HCT116 (cell line): Measurements from ENCODE around the gene USP30. TPM values are rescaled to one million over a fixed set of nuclear protein-coding genes. Genes with fewer than 3 reads are reported as not detected.

ENCODE experiments used
- ATAC-seq: fragments of 200-7000 bp; cut with Tn5 transposase; 2 replicates; pipeline ENCODE4 v1.9.1; 2020; ENCODE audit warnings: mild to moderate bottlenecking, moderate library complexity
- BruUV-seq: library from RNA; stranded (reverse); fragments of 400-500 nt; replicated peaks from 2 replicates; lab custom pipeline; 2021; lab: Mats Ljungman, UMichigan
- CTCF ChIA-PET: fragments of 300-600 bp; sonication (Branson Sonifier 250); formaldehyde crosslinking; loops from one replicate; lab custom pipeline; 2021; ENCODE audit warnings: antibody characterized with exemption; lab: Charles Lee
- POLR2A ChIA-PET: fragments of 300-600, 350-600 bp; sonication (Branson Sonifier 250); formaldehyde crosslinking; loops from one replicate; lab custom pipeline; 2021; ENCODE audit warnings: antibody characterized with exemption; lab: Charles Lee
- RAD21 ChIA-PET, 2 experiments: fragments of 300-600 bp; sonication (Branson Sonifier 250); formaldehyde crosslinking; loops; one replicate each; lab custom pipeline; 2023; ENCODE audit warnings: low total read pairs in 2 of 2; ENCODE audit not compliant: uncharacterized antibody in 2 of 2, unreplicated experiment in 2 of 2, low non-redundant PET in 1 of 2; lab: Charles Lee
- DNase-seq: peaks from one replicate; pipeline ENCODE4 v3.0.0-alpha.2; 2010; ENCODE audit warnings: low read depth, low spot score
- H2AFZ ChIP-seq: fragments of 200-600 bp; shearing (Covaris generic), sonication (generic); 2 replicates; pipeline ENCODE4 v1.6.1; 2017; ENCODE audit warnings: low read depth, mixed run types, mixed read lengths, antibody characterized with exemption, low read length; ENCODE audit not compliant: poor library complexity, severe bottlenecking
- H3K27ac ChIP-seq: 2 replicates; pipeline ENCODE4 v1.5.1; 2012; ENCODE audit warnings: low read depth, low read length
- H3K27me3 ChIP-seq: fragments of 200-600 bp; sonication (generic); 2 replicates; pipeline ENCODE4 v1.6.1; 2016; ENCODE audit warnings: mixed run types, low read length, mixed read lengths; ENCODE audit not compliant: insufficient read depth
- H3K36me3 ChIP-seq, 2 experiments: fragments of 200-500 bp in 1 of 2; fragments of 200-600 bp in 1 of 2; sonication (Bioruptor generic) in 1 of 2; sonication (generic) in 1 of 2; 2 replicates each; pipeline versions ENCODE4 v1.5.1 to v1.6.1; 2014 to 2016; ENCODE audit warnings: low read length in 2 of 2, inconsistent platforms in 1 of 2, mixed read lengths in 1 of 2, mixed run types in 1 of 2; ENCODE audit not compliant: insufficient read depth in 2 of 2, control insufficient read depth in 1 of 2
- H3K4me1 ChIP-seq, 2 experiments: fragments of 200-600 bp in 1 of 2; sonication (generic) in 1 of 2; 2 replicates each; pipeline versions ENCODE4 v1.5.1 to v1.6.1; 2012 to 2017; ENCODE audit warnings: low read length in 2 of 2, inconsistent platforms in 1 of 2, mild to moderate bottlenecking in 1 of 2, mixed read lengths in 1 of 2, mixed run types in 1 of 2, moderate library complexity in 1 of 2; ENCODE audit not compliant: insufficient read depth in 2 of 2, control insufficient read depth in 1 of 2
- H3K4me2 ChIP-seq: fragments of 200-600 bp; sonication (generic); 2 replicates; pipeline ENCODE4 v1.6.1; 2017; ENCODE audit warnings: mixed run types, low read length, mixed read lengths
- H3K4me3 ChIP-seq, 2 experiments: fragments of 200-600 bp in 1 of 2; sonication (generic) in 1 of 2; replicated peaks in 1 of 2; 2 replicates each; pipeline ENCODE4 v1.5.1; 2011 to 2016; ENCODE audit warnings: low read length in 2 of 2, control low read depth in 1 of 2, low read depth in 1 of 2, mild to moderate bottlenecking in 1 of 2, mixed read lengths in 1 of 2, mixed run types in 1 of 2
- H3K79me2 ChIP-seq: fragments of 200-600 bp; sonication (generic); 2 replicates; pipeline ENCODE4 v1.6.1; 2017; ENCODE audit warnings: mild to moderate bottlenecking, mixed run types, low read length, moderate library complexity, mixed read lengths; ENCODE audit not compliant: insufficient read depth
- H3K9ac ChIP-seq: fragments of 200-600 bp; sonication (generic); 2 replicates; pipeline ENCODE4 v1.6.1; 2016; ENCODE audit warnings: low read length, mixed read lengths
- H3K9me2 ChIP-seq: fragments of 200-600 bp; sonication (generic), shearing (Covaris generic); 2 replicates; pipeline ENCODE4 v1.6.1; 2017; ENCODE audit warnings: mixed run types, mild to moderate bottlenecking, moderate library complexity; ENCODE audit not compliant: insufficient read depth
- H3K9me3 ChIP-seq, 2 experiments: fragments of 200-500 bp in 1 of 2; fragments of 200-600 bp in 1 of 2; sonication (Bioruptor generic) in 1 of 2; sonication (generic) in 1 of 2; 2 replicates each; pipeline ENCODE4 v1.6.1; 2014 to 2017; ENCODE audit warnings: low read length in 2 of 2, mixed read lengths in 2 of 2, inconsistent platforms in 1 of 2, low read depth in 1 of 2, mild to moderate bottlenecking in 1 of 2, mixed run types in 1 of 2, moderate library complexity in 1 of 2; ENCODE audit not compliant: control insufficient read depth in 1 of 2, insufficient read depth in 1 of 2
- H4K20me1 ChIP-seq: fragments of 200-600 bp; sonication (generic), shearing (Covaris generic); 2 replicates; pipeline ENCODE4 v1.6.1; 2017; ENCODE audit warnings: mixed run types, mild to moderate bottlenecking, moderate library complexity; ENCODE audit not compliant: insufficient read depth
- ATF3 ChIP-seq: IDR thresholded peaks from 2 replicates; pipeline ENCODE4 v1.6.1; 2012
- CBX3 ChIP-seq: IDR thresholded peaks from 2 replicates; pipeline ENCODE4 v1.6.1; 2012; ENCODE audit warnings: low read depth
- EGR1 ChIP-seq: IDR thresholded peaks from 2 replicates; pipeline ENCODE4 v1.6.1; 2012; ENCODE audit warnings: low read depth
- ELF1 ChIP-seq: IDR thresholded peaks from 2 replicates; pipeline ENCODE4 v1.6.1; 2012; ENCODE audit warnings: low read depth, borderline replicate concordance
- EZH2 ChIP-seq: fragments of 200-600 bp; sonication (generic); IDR thresholded peaks from 2 replicates; pipeline ENCODE4 v1.6.1; 2017; ENCODE audit warnings: antibody characterized with exemption, mixed run types
- EZH2phosphoT487 ChIP-seq: fragments of 200-600 bp; IDR thresholded peaks from 2 replicates; pipeline ENCODE4 v1.6.1; 2018; ENCODE audit warnings: antibody characterized with exemption, borderline replicate concordance
- POLR2A ChIP-seq: IDR thresholded peaks from 2 replicates; pipeline ENCODE4 v1.7.0; 2011; ENCODE audit warnings: borderline replicate concordance; ENCODE audit not compliant: insufficient read depth, insufficient read length; ENCODE audit errors: extremely low read depth
- POLR2AphosphoS5 ChIP-seq: IDR thresholded peaks from 2 replicates; pipeline ENCODE4 v1.6.1; 2011; ENCODE audit warnings: mild to moderate bottlenecking, low read depth, low read length, moderate library complexity
- RAD21 ChIP-seq: IDR thresholded peaks from 2 replicates; pipeline ENCODE4 v1.6.1; 2012; ENCODE audit warnings: low read depth, mild to moderate bottlenecking
- SIN3A ChIP-seq: IDR thresholded peaks from 2 replicates; pipeline ENCODE4 v1.6.1; 2012; ENCODE audit warnings: low read depth
- SRF ChIP-seq: IDR thresholded peaks from 2 replicates; pipeline ENCODE4 v1.6.1; 2012; ENCODE audit warnings: low read depth
- TCF7L2 ChIP-seq: IDR thresholded peaks from 2 replicates; pipeline ENCODE4 v1.7.0; 2011; ENCODE audit warnings: borderline replicate concordance, inconsistent platforms; ENCODE audit not compliant: insufficient read depth, insufficient read length; ENCODE audit errors: extremely low read depth
- YY1 ChIP-seq: IDR thresholded peaks from 2 replicates; pipeline ENCODE4 v1.6.1; 2011; ENCODE audit warnings: low read length, low read depth, moderate library complexity, mild to moderate bottlenecking; ENCODE audit not compliant: insufficient replicate concordance; ENCODE audit errors: extremely low read depth
- intact Hi-C: fragments of 100-400 bp; cut with micrococcal nuclease; formaldehyde crosslinking; loops from 2 replicates; pipeline ENCODE4 v1.10.0; 2022
- total RNA-seq: library from RNA; stranded (reverse); gene quantifications from one replicate; pipeline ENCODE4 v1.2.1, GENCODE V29; 2021; ENCODE audit not compliant: unreplicated experiment
- TF ChIP-seq, protein P1 (sequence below): IDR thresholded peaks from 2 replicates; pipeline ENCODE4 v1.6.1; 2011; ENCODE audit warnings: mild to moderate bottlenecking, low read length, moderate library complexity; ENCODE audit not compliant: insufficient replicate concordance; ENCODE audit errors: extremely low read depth
- TF ChIP-seq, protein P2 (sequence below): IDR thresholded peaks from 2 replicates; pipeline ENCODE4 v1.6.1; 2012; ENCODE audit warnings: low read depth

USP30 gene
- total RNA-seq, 1 experiment from 2014 or later = 9.2 TPM

DNA sequence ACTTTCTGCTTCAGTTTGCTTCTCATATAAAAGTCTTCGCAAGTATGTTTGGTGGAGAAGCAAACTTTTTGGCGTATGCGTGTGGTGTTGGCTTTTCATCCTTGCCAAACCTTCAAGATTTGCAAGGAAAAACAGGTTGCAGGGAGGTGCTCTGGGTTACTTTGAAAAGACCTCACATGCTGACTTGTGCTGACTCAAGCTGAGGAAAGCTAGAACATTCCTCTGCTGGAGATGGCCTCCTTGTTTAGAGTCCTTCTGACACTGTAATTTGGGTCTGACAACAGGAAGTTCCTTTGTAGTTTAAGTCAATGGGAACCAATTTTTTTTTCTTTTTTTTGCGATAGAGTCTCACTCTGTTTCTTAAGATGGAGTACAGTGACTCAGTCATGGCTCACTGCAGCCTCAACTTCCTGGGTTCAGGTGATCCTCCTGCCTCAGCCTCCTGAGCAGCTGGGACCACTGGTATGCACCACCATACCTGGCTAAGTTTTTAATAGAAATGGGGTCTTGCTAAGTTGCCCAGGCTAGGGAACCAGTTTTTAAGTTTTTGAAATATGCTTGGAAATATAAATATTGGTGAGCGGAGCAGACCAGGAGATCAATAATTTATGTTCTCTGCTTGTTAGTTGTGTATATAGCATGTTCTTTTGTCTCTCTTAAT is 61.4 kb downstream of the USP30 start:
- H3K27ac ChIP-seq = no peak overlapping the region
- no peaks in the 10 kb centered on the region for H3K4me1 ChIP-seq
- H3K9me3 ChIP-seq = no peaks in the 10 kb centered on the region
- no TSS peak for BruUV-seq
- CTCF ChIA-PET = no interaction called here
- peaks cover 3 to 8% of the 10 kb centered on the region in 2 experiments; a peak in 2 of 4 replicates for H3K36me3 ChIP-seq
- no peaks in the 10 kb centered on the region for H3K79me2 ChIP-seq
- intact Hi-C loops = loop anchor here (2.0 kb wide), 1 partner anchor 271 kb away; no protein-coding TSS in a partner anchor
- H3K9me2 ChIP-seq = no peaks in the 10 kb centered on the region
- H3K4me3 ChIP-seq = no peak overlapping the region
- no peak overlapping the region for H3K9ac ChIP-seq
- POLR2A ChIA-PET = no interaction called here
- H2AFZ ChIP-seq = no peak overlapping the region
- no peak for ATAC-seq
- RAD21 ChIA-PET = no interaction called here
- no peaks in the 10 kb centered on the region for H4K20me1 ChIP-seq
- no peak overlapping the region for H3K4me2 ChIP-seq
- H3K27me3 ChIP-seq = no peaks in the 10 kb centered on the region
- DNase-seq = no peak
- TF ChIP-seq ELF1 = no peak
- no peak for TF ChIP-seq POLR2AphosphoS5
- no peak for TF ChIP-seq YY1
- TF ChIP-seq POLR2A = no peak
- TF ChIP-seq RAD21 = no peak
- TF ChIP-seq EZH2 = no peak
- no peak for TF ChIP-seq EZH2phosphoT487
- TF ChIP-seq, protein P1, sequence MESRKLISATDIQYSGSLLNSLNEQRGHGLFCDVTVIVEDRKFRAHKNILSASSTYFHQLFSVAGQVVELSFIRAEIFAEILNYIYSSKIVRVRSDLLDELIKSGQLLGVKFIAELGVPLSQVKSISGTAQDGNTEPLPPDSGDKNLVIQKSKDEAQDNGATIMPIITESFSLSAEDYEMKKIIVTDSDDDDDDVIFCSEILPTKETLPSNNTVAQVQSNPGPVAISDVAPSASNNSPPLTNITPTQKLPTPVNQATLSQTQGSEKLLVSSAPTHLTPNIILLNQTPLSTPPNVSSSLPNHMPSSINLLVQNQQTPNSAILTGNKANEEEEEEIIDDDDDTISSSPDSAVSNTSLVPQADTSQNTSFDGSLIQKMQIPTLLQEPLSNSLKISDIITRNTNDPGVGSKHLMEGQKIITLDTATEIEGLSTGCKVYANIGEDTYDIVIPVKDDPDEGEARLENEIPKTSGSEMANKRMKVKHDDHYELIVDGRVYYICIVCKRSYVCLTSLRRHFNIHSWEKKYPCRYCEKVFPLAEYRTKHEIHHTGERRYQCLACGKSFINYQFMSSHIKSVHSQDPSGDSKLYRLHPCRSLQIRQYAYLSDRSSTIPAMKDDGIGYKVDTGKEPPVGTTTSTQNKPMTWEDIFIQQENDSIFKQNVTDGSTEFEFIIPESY = no peak
- TF ChIP-seq, protein P2, sequence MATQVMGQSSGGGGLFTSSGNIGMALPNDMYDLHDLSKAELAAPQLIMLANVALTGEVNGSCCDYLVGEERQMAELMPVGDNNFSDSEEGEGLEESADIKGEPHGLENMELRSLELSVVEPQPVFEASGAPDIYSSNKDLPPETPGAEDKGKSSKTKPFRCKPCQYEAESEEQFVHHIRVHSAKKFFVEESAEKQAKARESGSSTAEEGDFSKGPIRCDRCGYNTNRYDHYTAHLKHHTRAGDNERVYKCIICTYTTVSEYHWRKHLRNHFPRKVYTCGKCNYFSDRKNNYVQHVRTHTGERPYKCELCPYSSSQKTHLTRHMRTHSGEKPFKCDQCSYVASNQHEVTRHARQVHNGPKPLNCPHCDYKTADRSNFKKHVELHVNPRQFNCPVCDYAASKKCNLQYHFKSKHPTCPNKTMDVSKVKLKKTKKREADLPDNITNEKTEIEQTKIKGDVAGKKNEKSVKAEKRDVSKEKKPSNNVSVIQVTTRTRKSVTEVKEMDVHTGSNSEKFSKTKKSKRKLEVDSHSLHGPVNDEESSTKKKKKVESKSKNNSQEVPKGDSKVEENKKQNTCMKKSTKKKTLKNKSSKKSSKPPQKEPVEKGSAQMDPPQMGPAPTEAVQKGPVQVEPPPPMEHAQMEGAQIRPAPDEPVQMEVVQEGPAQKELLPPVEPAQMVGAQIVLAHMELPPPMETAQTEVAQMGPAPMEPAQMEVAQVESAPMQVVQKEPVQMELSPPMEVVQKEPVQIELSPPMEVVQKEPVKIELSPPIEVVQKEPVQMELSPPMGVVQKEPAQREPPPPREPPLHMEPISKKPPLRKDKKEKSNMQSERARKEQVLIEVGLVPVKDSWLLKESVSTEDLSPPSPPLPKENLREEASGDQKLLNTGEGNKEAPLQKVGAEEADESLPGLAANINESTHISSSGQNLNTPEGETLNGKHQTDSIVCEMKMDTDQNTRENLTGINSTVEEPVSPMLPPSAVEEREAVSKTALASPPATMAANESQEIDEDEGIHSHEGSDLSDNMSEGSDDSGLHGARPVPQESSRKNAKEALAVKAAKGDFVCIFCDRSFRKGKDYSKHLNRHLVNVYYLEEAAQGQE = no peak
- no peak for TF ChIP-seq EGR1
- TF ChIP-seq CBX3 = no peak
- TF ChIP-seq TCF7L2 = no peak
- no peak for TF ChIP-seq SRF
- TF ChIP-seq ATF3 = no peak
- TF ChIP-seq SIN3A = no peak
